Lung (tissue), 12 donors: Measurements from ENCODE around the gene IQGAP2. TPM values are rescaled to one million over a fixed set of nuclear protein-coding genes. Genes with fewer than 3 reads are reported as not detected.

ENCODE experiments used
- ATAC-seq: fragments of 200-7000 bp; cut with Tn5 transposase; one replicate; pipeline ENCODE4 v1.9.1; 2020; ENCODE audit warnings: moderate number of reproducible peaks; ENCODE audit not compliant: insufficient read depth, low FRiP score
- DNase-seq, 3 donors: peaks; one replicate each; pipeline ENCODE4 v3.0.0-alpha.2; 2013 to 2017
- H3K27ac ChIP-seq, 2 donors: one replicate each; pipeline ENCODE4 v1.5.1; 2013; ENCODE audit warnings: mild to moderate bottlenecking in 2 of 2, moderate library complexity in 2 of 2, control low read depth in 1 of 2, inconsistent platforms in 1 of 2, low read depth in 1 of 2, low read length in 1 of 2
- H3K27me3 ChIP-seq, 3 donors: one replicate each; pipeline ENCODE4 v1.5.1; 2013; ENCODE audit warnings: low read length in 2 of 3; ENCODE audit not compliant: control insufficient read depth in 3 of 3, insufficient read depth in 3 of 3
- H3K36me3 ChIP-seq, 4 donors: one replicate each; pipeline ENCODE4 v1.5.1; 2013; ENCODE audit warnings: low read length in 4 of 4, mild to moderate bottlenecking in 1 of 4, moderate library complexity in 1 of 4; ENCODE audit not compliant: control insufficient read depth in 4 of 4, insufficient read depth in 4 of 4
- H3K4me1 ChIP-seq, 5 donors: one replicate each; pipeline ENCODE4 v1.5.1; 2013; ENCODE audit warnings: low read length in 5 of 5, mild to moderate bottlenecking in 2 of 5, moderate library complexity in 1 of 5; ENCODE audit not compliant: control insufficient read depth in 5 of 5, insufficient read depth in 5 of 5
- H3K4me3 ChIP-seq: one replicate; pipeline ENCODE4 v1.5.1; 2013; ENCODE audit warnings: mild to moderate bottlenecking, control low read depth, moderate library complexity
- H3K9ac ChIP-seq, 2 donors: one replicate each; pipeline ENCODE4 v1.5.1; 2013; ENCODE audit warnings: low read length in 2 of 2, control low read depth in 1 of 2; ENCODE audit not compliant: insufficient read depth in 1 of 2
- H3K9me3 ChIP-seq, 4 donors: one replicate each; pipeline ENCODE4 v1.5.1; 2013; ENCODE audit warnings: low read length in 3 of 4, mild to moderate bottlenecking in 1 of 4, moderate library complexity in 1 of 4; ENCODE audit not compliant: control insufficient read depth in 4 of 4, insufficient read depth in 3 of 4
- CTCF ChIP-seq: IDR thresholded peaks from 2 replicates; pipeline ENCODE4 v1.5.1; 2012; ENCODE audit warnings: mild to moderate bottlenecking; ENCODE audit errors: control extremely low read depth, extremely low read depth
- WGBS, 2 donors: extraction: QIAGEN DNeasy Blood & Tissue Kit; methylation state at CpG; one replicate each; pipeline ENCODE4 v1.1.7; 2013; 5-methylcytosine and 5-hydroxymethylcytosine counted together
- polyA plus RNA-seq, 2 donors: library from polyadenylated mRNA; stranded (reverse); fragments of 200-250 nt; gene quantifications; one replicate each; pipeline ENCODE4 v1.2.1, GENCODE V29; 2013
- total RNA-seq, 2 donors: library from RNA; depleted of rRNA in 1 of 2; stranded (reverse); fragments of >200 nt in 1 of 2; gene quantifications; one replicate each; pipeline ENCODE4 v1.2.1, GENCODE V29; 2014 to 2021
- donor health status: control.
- donor health status: control.
- donor health status: Bipolar disorder and iron deficiency.
- donor health status: healthy.
- donor health status: DM: yes; HTN: yes; CAD: no.

IQGAP2 gene
- total and polyA plus RNA-seq, 4 donors: 6.0 to 33.6 (median 13.7) TPM

- Histone ChIP-seq H3K9ac (no peak overlapping the region), H3K27me3 (no peaks in the 10 kb centered on the region), H3K4me1 (peaks cover 0 to 29% (median 0%) of the 10 kb centered on the region in 5 donors), H3K27ac (no peak overlapping the region), H3K4me3 (no peak overlapping the region), H3K36me3 (no peaks in the 10 kb centered on the region), H3K9me3 (no peaks in the 10 kb centered on the region)
- no peak for TF ChIP-seq CTCF
- 91 to 94% methylated on average over 6 of the region's 6 CpGs for WGBS, 2 donors
- ATAC-seq: no peak
- DNase-seq: no peak
Measured at GRCh38 chr5:76492819-76493189, 89.7 kb downstream of the IQGAP2 start.

DNA sequence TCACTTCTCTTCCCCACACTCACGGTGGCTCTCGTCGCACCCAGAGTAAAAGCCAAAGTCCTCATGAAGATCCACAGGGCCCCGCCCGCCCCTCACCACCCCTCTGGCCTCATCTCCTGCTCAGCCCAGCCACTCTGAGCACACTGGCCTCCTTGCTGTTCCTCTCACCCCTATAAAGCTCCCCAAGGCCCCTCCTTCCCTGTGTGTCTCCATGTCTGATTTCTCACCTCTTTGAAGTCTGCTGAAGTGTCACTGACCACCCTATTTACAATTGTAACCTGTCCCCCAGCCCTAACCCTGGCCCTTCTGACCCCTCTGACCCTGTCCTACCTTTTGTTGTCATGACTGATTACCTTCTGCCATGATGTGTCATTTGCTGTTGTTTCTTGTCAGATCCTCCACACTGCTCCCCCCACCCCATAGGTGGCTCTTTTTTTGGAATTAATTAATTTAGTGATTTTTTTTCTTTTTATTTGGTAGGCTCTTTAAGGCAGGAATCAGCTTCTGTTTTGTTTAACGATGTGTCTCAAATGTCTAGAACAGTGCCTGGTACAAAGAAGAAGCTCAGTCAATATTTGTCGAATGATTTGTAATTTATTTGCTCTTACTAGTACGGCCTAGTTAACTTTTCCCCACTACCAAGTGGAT, 90.2 kb downstream of the IQGAP2 start:
- Histone ChIP-seq H3K9ac (no peak overlapping the region), H3K9me3 (no peaks in the 10 kb centered on the region), H3K36me3 (no peaks in the 10 kb centered on the region), H3K4me1 (peaks cover 0 to 26% (median 0%) of the 10 kb centered on the region in 5 donors), H3K4me3 (no peak overlapping the region), H3K27ac (no peak overlapping the region), H3K27me3 (no peaks in the 10 kb centered on the region)
- 90 to 95% methylated on average over 8 of the region's 8 CpGs for WGBS, 2 donors
- DNase-seq (no peak), ATAC-seq (no peak)
- TF ChIP-seq CTCF: no peak

- Histone ChIP-seq H3K4me1 (peaks cover 0 to 22% (median 0%) of the 10 kb centered on the region in 5 donors), H3K9ac (no peak overlapping the region), H3K27ac (no peak overlapping the region), H3K27me3 (no peaks in the 10 kb centered on the region), H3K36me3 (no peaks in the 10 kb centered on the region), H3K9me3 (no peaks in the 10 kb centered on the region), H3K4me3 (no peak overlapping the region)
- 95 to 97% methylated on average over 4 of the region's 4 CpGs for WGBS, 2 donors
- no peak for TF ChIP-seq CTCF
- ATAC-seq: no peak
- DNase-seq: no peak
Measured at GRCh38 chr5:76494201-76494600, 91.1 kb downstream of the IQGAP2 start.

DNA sequence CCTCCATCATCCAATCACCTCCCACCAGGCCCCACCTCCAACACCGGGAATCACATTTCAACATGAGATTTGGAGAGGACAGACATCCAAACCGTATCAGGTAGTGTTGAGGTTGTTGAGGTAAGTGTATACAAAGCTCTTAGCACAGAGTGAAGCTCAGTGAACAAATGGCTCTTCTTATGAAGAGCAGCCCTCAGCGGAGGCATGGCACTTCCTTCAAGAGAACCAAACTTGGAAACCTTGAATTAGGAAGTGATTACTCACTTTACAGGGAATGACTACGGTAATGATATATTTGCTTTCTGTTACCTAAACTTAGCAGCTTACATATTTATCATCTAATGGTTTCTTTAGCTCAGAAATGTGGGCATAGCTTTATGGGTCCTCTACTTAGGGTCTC, 92.8 kb downstream of the IQGAP2 start:
- WGBS, 2 donors: 69 to 71% methylated on average over 4 of the region's 4 CpGs
- no peak overlapping the region for H3K4me3 ChIP-seq
- peaks cover 0 to 10% (median 0%) of the 10 kb centered on the region in 5 donors for H3K4me1 ChIP-seq
- no peak overlapping the region for H3K27ac ChIP-seq
- no peak for TF ChIP-seq CTCF
- no peaks in the 10 kb centered on the region for H3K27me3 ChIP-seq
- no peak overlapping the region for H3K9ac ChIP-seq
- ATAC-seq: no peak
- no peaks in the 10 kb centered on the region for H3K9me3 ChIP-seq
- no peak for DNase-seq
- no peaks in the 10 kb centered on the region for H3K36me3 ChIP-seq
